HS-27A (cell line): ENCODE data around the gene WDR70.
"Not testable (repeated sequence)": the region's sequence is repeated elsewhere in the genome, so short reads cannot be mapped to it uniquely, and the experiment has no call there.

Experiments used
- DNase-seq: peaks from one replicate; pipeline ENCODE4 v3.0.0-alpha.2; 2012; ENCODE audit warnings: low read depth, missing footprints

Gene WDR70

GRCh38 chr5:37685816-37686215 is 306.7 kb downstream of the WDR70 start:
- DNase-seq, result no peak

GRCh38 chr5:37688925-37689324 is 309.8 kb downstream of the WDR70 start:
- not testable (repeated sequence) for DNase-seq

DNA sequence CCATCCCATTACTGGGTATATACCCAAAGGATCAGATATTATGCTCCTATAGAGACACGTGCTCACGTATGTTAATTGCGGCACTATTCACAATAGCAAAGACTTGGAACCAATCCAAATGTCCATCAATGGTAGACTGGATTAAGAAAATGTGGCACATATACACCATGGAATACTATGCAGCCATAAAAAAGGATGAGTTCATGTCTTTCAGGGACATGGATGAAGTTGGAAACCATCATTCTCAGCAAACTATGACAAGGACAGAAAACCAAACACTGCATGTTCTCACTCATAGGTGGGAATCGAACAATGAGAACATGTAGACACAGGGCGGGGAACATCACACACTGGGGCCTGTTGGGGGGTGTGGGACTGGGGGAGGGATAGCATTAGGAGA is 315.2 kb downstream of the WDR70 start:
- not testable (repeated sequence) for DNase-seq

GRCh38 chr5:37694867-37695266 is 315.7 kb downstream of the WDR70 start:
- no peak for DNase-seq

GRCh38 chr5:37695647-37696046 is 316.5 kb downstream of the WDR70 start:
- no peak for DNase-seq

DNA sequence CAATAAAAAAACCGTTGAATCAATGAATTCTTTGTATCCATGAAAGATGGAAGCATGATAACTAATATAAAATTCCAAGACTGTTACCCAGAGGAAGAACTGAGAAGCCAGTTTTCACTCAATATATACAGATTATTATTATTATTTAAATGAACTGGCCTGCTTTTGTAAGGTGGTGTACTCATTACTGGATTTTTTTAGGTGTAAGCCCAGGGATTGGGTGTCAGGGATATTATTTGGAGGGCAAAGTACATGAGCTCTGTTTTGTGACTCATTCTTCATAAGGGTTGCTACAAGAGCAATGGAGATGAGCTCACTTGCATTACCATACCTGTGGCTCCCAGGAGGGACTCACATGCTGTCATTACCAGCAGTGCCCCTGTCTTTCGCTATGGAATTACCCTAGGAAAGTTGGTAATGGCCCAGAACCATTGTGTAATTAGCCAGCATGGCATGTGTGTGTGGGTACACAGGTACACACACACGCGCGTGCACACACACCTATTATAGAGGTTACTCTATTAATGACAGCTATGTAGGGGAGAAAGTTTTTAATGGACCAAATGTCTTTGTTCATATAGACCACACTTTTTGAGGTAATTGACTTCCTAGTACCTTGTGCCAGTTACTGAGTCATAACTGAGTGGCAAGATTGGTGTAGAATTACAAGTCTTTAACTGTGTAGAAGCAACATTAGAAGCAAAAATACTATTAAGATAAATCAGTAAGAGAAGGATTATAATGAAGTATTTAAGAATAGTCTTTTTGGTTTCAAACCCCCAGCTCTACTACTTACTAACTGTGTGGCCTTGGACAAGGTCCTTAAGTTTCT is 317.3 kb downstream of the WDR70 start:
- DNase-seq, result no peak

DNA sequence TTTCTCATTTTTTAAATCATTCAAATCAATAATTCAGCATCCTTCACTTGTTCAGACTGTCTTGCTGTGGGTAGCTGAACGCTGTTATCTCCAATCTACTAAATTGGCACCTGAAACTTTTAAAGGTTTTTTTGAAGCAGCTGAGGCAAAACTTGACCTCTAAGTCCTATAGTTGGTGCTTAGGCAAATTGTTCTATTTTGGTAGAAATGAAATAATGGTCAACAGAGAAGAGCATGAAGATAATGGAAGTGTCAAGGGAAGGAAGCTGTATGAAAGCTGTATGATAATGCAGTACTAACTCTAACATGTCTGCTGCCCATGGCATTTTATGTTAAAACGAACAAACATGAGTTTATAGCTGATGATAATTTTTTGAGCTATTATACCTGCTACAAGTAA is 322.8 kb downstream of the WDR70 start:
- DNase-seq, result no peak

DNA sequence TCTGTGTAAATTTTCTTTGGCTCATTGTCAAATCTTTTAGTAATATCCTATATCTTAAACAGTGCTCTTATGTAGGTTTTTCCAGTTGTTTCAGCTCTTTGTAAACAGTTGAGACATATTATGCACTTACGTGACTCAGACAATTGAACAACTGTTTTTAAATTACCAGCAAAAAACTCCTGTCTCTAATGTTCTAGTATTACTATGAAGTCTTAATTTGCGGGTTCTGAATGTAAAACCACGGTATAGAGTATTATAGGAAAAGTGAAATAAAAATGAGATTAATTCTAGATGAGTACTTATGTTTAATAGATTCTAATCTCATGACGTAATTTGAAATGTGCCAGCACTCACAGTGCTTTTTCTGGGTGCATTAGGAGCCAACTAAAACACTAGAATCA is 324.7 kb downstream of the WDR70 start:
- no peak for DNase-seq

GRCh38 chr5:37704406-37704805 is 325.3 kb downstream of the WDR70 start:
- no peak for DNase-seq

DNA sequence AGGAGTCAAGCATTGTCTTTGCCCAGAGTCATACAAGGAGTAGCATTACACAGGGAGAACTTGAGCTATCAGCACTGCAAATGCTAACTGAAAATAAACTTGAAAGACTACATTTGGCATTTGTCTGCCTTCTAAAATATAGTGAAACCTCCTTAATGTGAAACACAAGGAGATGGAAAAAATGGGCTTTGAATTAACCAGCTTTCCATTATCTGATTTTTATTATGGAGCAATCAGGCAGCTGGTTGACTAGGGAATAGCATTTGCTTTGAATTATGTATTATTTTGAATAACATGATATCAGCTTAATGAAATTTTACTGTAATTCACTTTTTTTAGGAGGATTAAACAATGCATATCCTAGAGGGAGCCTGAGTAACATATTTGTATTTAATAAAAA is 329.9 kb downstream of the WDR70 start:
- no peak for DNase-seq

- DNase-seq, result no peak
Measured at GRCh38 chr5:37710965-37711364, 331.8 kb downstream of the WDR70 start.

DNA sequence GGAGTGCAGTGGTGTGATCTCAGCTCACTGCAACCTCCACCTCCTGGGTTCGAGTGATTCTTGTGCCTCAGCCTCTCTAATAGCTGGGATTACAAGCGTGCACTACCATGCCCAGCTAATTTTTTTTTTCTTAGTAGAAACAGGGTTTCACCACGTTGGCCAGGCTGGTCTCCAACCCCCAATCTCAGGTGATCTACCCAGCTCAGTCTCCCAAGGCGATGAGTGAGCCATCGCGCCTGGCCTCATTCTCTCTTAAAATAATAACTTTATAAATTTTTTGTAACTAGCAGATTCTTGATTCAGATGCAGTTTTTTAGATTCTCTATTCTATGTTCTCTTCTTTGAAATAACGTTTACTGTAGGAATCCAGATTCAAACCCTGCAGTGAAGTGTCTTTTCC is 333.6 kb downstream of the WDR70 start:
- DNase-seq, result no peak

DNA sequence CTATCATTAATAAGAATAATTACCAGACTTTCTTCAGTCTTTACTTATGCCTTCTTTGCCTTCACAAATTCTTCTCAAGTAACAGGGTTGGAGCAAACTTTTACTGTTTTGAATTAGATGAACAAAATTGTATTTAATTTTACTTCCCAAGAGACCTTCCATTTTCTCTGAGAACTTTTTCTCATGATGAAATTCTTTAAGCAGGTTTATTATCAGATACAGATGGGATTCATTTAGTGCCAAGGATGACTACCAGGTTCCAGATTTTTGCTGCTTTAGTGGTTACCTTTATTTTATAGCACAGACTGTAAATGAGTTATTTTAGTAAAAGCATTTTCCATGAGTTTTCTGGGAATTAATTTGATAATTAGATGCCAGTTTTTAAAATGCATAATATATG is 335.6 kb downstream of the WDR70 start:
- no peak for DNase-seq

- no peak for DNase-seq
Measured at GRCh38 chr5:37715361-37715760, 336.2 kb downstream of the WDR70 start.

GRCh38 chr5:37715992-37716391 is 336.9 kb downstream of the WDR70 start:
- no peak for DNase-seq

DNA sequence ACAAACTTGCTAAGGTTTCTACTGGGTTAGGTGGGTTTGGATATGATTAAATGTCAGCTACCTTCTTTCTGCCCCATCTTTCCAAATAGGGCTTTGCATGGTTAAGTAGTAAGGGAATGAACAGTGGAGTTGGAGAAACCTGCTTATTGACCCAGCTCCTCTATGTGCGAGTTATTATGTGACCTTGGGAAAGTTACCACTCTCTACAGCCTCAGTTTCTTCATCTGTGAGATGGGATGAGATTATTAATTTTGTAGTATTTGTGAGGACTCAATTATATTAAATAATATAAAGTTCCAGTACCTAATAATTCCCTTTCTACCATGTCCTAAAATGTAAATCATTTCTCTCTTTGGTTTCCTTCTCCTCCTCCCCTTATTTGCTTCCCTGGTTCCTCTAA is 337.3 kb downstream of the WDR70 start:
- no peak for DNase-seq

- no peak for DNase-seq
Measured at GRCh38 chr5:37717276-37717612, 338.1 kb downstream of the WDR70 start.

GRCh38 chr5:37717613-37718431 is 338.7 kb downstream of the WDR70 start:
- peak; percentile 96 for DNase-seq

DNA sequence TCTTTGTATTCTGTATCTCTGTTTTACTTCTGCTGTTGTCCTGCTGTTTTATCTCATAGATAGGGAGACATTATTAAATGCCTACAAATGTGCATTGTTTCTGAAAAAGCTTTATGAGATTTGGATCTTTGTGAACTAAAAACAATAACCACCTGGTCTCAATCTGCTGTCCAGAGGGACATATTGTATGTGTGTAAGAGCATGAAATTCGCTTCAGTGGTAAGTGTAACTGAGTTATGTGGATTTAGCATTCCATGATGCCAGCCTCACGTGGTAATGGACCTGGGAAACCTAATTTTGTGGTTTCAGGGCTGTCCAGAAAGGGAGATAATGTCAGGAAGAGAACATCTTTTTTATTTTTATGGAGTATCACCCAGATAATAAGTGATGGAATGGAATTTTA is 341.4 kb downstream of the WDR70 start:
- DNase-seq, result no peak

DNA sequence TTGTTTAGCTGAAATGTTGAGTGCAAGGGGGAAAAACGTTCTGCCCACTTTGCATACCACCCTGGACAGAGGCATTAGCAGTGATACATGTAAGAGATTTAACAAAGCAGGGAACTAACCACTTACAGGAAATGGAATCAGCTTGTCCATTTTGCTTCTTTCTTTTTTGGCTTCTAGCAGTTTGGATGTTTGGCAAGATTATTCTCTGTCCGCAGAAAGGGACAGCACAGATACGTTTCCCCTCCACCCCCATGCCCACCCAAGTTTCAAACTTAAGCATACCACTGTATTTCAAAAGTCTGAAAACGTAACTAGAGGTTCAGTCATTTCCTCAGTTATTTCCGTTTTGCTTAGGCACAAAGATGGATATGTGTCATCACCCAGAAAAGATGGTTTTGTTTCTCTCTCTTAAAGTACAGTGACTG is 342.3 kb downstream of the WDR70 start:
- DNase-seq, result no peak

GRCh38 chr5:37722236-37723161 is 343.4 kb downstream of the WDR70 start:
- peak; percentile 94 for DNase-seq
